ENCODE results near the gene C1orf185.

The C1orf185 gene

DNA sequence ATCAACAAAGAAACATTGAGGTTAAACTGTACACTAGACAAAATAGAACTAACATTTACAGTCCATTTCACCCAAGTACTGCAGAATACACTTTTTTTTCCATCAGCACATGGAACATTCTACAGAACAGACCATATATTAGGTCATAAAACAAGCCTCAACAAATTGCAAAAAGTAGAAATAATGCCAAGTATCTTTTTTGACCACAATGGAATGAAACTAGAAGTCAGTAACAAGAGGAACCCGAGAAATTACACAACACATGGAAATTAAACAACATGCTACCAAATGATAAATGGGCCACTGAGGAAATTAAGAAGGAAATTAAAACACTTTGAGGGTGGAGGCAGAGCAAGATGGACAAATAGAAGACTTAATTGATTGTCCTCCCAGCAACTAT, 8.4 kb upstream of the C1orf185 start:
- in situ Hi-C loops (cut with MboI; ENCODE audit: low pct_unique_long_range_greater_than_20kb, low sequenced_read_pairs, unreplicated experiment): no loop called here
- no peak for DNase-seq (ENCODE audit: low spot score)
- TF ChIP-seq, protein P1, sequence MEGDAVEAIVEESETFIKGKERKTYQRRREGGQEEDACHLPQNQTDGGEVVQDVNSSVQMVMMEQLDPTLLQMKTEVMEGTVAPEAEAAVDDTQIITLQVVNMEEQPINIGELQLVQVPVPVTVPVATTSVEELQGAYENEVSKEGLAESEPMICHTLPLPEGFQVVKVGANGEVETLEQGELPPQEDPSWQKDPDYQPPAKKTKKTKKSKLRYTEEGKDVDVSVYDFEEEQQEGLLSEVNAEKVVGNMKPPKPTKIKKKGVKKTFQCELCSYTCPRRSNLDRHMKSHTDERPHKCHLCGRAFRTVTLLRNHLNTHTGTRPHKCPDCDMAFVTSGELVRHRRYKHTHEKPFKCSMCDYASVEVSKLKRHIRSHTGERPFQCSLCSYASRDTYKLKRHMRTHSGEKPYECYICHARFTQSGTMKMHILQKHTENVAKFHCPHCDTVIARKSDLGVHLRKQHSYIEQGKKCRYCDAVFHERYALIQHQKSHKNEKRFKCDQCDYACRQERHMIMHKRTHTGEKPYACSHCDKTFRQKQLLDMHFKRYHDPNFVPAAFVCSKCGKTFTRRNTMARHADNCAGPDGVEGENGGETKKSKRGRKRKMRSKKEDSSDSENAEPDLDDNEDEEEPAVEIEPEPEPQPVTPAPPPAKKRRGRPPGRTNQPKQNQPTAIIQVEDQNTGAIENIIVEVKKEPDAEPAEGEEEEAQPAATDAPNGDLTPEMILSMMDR (IDR thresholded peaks at IDR 0.05; ENCODE audit: extremely low read depth, insufficient read depth, missing control alignments): no peak

DNA sequence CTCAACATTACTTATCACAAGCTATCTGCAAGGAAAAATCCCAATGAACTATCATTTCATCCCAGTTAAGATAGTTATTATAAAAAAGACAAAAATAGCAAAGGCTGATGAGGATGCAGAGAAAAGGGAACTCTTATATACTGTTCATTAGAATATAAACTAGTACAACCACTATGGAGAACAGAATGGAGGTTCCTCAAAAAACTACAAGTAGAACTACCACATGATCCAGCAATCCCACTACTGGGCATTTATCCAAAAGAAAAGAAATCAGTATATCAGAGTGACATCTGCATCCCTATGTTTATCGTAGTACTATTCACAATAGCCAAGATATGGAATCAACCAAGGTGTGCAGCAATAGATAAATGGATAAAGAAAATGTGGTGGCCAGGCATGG, 4.9 kb upstream of the C1orf185 start:
- in situ Hi-C loops (cut with MboI; ENCODE audit: low pct_unique_long_range_greater_than_20kb, low sequenced_read_pairs, unreplicated experiment): no loop called here
- TF ChIP-seq, protein P1 (IDR thresholded peaks at IDR 0.05; ENCODE audit: extremely low read depth, insufficient read depth, missing control alignments): no peak
- DNase-seq (ENCODE audit: low spot score): no peak

DNA sequence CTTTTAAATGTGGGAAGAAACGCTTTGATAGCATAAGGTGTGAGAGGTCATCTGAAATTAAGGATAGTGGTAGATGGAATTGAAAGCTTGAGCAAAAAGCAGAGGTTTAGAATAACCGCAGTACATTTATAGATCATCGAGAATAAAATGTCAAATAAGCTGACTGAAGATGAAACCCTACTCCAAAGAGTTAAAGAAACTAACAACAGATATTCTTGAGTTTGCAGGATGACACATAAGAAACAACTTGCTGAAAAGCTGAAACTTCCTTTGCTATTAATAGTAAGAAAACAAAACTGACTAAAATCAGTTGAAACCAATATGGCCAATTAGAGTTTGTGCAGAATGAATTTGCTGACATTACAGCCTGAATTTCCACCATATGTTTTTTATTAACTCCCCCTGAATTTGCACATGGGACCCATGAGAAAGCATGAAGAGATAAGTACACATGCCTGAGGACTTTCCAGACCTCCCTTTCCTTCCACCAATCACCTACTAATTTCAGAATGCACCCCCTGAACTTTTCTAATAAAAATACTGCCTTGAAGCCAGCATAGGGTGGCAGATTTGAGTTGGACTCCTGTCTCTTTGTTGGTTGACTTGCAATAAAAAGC, 1.7 kb upstream of the C1orf185 start:
- in situ Hi-C loops (cut with MboI; ENCODE audit: low pct_unique_long_range_greater_than_20kb, low sequenced_read_pairs, unreplicated experiment): no loop called here
- TF ChIP-seq, protein P1 (IDR thresholded peaks at IDR 0.05; ENCODE audit: extremely low read depth, insufficient read depth, missing control alignments): no peak
- DNase-seq (ENCODE audit: low spot score): peak; percentile 49

DNA sequence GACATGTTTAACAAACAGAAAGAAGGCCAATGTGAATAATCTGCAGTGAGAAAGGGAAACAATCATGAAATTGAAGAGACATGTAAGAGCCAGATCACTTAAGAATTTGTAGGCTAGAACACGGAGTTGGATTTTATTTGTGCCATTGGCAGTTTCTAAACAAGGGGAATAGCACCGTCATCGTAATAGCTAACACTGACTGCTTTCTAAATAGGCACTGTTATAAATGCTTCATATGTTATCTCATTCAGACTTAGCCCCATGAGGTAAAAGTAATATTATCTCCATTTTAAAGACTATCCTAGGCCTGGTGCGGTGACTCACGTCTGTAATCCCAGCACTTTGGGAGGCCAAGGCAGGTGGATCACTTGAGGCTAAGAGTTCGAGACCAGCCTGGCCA, 12.1 kb downstream of the C1orf185 start:
- TF ChIP-seq, protein P1 (IDR thresholded peaks at IDR 0.05; ENCODE audit: extremely low read depth, insufficient read depth, missing control alignments): no peak
- in situ Hi-C loops (cut with MboI; ENCODE audit: low pct_unique_long_range_greater_than_20kb, low sequenced_read_pairs, unreplicated experiment): no loop called here
- no peak for DNase-seq (ENCODE audit: low spot score)

DNA sequence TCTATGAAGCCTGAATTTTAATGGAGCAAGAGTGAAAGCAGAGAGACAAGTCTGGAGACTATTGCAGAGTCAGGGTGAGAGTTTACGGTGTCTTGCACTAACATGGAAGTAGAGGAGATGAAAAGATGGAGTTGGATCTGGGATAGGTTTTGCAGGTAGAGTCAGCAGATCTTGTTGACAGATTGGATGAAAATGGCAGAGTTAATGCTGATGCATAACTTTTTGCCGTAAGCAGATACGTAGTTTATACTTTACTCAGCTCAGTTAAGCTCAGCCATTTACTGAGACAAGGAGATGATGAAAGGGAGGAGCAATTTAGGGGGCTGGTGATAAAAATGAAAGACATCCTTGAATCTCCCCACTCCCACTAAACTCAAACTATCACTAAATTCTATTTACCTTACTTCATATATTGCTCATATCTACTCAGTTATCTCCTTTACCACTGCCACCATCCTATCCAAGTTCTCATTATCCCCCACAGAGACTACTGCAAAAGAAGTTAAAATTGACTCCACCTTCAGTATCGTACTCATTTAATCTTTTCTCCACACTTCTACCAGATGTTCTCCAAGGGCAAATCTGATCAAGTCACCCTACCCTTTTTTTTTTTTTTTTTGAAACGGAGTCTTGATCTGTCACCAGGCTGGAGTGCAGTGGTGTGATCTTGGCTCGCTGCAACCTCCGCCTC, 13.8 kb downstream of the C1orf185 start:
- in situ Hi-C loops (cut with MboI; ENCODE audit: low pct_unique_long_range_greater_than_20kb, low sequenced_read_pairs, unreplicated experiment): no loop called here
- TF ChIP-seq, protein P1 (IDR thresholded peaks at IDR 0.05; ENCODE audit: extremely low read depth, insufficient read depth, missing control alignments): no peak
- no peak for DNase-seq (ENCODE audit: low spot score)

DNA sequence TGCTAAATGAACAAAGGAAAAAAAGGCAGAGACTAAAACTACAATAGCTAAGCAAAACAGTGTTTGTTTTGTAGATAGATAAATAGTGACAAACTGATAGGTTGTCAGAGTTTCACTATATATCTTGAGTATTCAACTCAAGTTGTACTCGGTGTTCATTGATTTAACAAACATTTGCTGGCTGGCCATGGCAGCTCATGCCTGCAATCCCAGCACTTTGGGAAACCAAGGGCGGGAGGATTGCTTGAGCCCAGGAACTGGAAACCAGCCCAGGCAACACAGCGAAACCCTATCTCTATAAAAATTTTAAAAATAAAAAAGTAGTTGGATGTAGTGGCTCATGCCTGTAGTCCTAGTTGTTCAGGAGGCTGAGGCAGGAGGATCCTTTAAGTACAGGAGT, 17.3 kb downstream of the C1orf185 start:
- TF ChIP-seq, protein P1 (IDR thresholded peaks at IDR 0.05; ENCODE audit: extremely low read depth, insufficient read depth, missing control alignments): no peak
- in situ Hi-C loops (cut with MboI; ENCODE audit: low pct_unique_long_range_greater_than_20kb, low sequenced_read_pairs, unreplicated experiment): no loop called here
- DNase-seq (ENCODE audit: low spot score): no peak

All from GM13977 (cell line).